ENCODE measurements around the gene FBXL4.
A peak's percentile ranks its signal among the peaks of the same experiment; 100 is the strongest.

FBXL4 gene

DNA sequence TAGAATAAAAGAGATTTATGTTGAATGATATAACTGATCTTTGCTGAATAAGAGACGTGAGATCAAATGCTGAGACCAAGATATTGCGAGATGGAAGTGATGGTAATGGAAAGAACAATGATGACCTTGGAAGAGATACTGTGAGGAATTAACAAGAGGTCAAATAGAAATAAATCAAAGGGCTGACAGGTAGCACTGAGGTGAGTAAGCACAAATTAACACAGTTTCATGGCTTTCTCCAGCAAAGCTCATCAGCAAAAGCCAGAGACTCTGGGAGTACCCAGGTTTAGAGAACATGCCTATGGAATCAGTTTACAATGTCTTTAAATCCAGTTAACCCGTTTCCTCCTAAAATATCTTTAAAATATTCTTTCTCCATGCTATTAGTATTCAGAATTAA, 60.1 kb downstream of the FBXL4 start:
- Mint-ChIP-seq H3K4me3 (no peak overlapping the region), H3K9me3 (no peaks in the 10 kb centered on the region), H3K27me3 (no peaks in the 10 kb centered on the region), H3K4me1 (ENCODE audit: low read depth) (no peaks in the 10 kb centered on the region), H3K36me3 (ENCODE audit: low read depth) (peaks cover 44% of the 10 kb centered on the region), H3K27ac (no peak overlapping the region)
- intact Hi-C loops (cut with micrococcal nuclease) = no loop called here

- Mint-ChIP-seq H3K27ac (no peak overlapping the region), H3K4me1 (ENCODE audit: low read depth) (no peaks in the 10 kb centered on the region), H3K27me3 (no peaks in the 10 kb centered on the region), H3K36me3 (ENCODE audit: low read depth) (peaks cover 41% of the 10 kb centered on the region), H3K9me3 (no peaks in the 10 kb centered on the region), H3K4me3 (no peak overlapping the region)
- intact Hi-C loops (cut with micrococcal nuclease) = no loop called here
Measured at GRCh38 chr6:98885330-98885729, 62.4 kb downstream of the FBXL4 start.

GRCh38 chr6:98880486-98880885, 67.3 kb downstream of the FBXL4 start:
- Mint-ChIP-seq H3K4me3 (no peak overlapping the region), H3K27ac (no peak overlapping the region), H3K27me3 (no peaks in the 10 kb centered on the region), H3K36me3 (ENCODE audit: low read depth) (peaks cover 46% of the 10 kb centered on the region), H3K4me1 (ENCODE audit: low read depth) (no peaks in the 10 kb centered on the region), H3K9me3 (no peaks in the 10 kb centered on the region)
- intact Hi-C loops (cut with micrococcal nuclease) = no loop called here

GRCh38 chr6:98877250-98877649, 70.5 kb downstream of the FBXL4 start:
- intact Hi-C loops (cut with micrococcal nuclease) = no loop called here
- Mint-ChIP-seq H3K27ac (no peak overlapping the region), H3K4me1 (ENCODE audit: low read depth) (no peaks in the 10 kb centered on the region), H3K27me3 (no peaks in the 10 kb centered on the region), H3K9me3 (no peaks in the 10 kb centered on the region), H3K36me3 (ENCODE audit: low read depth) (peaks cover 32% of the 10 kb centered on the region), H3K4me3 (no peak overlapping the region)

DNA sequence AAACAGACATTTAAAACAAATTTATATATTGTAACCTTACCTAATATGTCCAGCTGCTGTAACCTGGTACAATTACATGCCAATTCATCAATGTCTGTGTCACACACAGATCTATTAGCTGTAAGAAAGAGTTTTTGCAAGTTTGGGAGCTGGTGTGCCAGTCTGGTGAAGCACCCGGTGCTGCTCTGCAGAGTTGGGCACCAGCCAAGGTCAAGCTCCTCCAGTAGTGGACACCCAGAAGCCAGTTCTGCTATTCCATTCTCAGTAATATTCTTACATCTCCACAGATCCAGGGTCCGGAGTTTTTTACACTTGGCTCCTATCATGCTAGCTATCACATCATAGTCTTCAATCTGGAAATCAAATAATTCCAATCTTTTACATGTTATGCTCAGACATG, 72.4 kb downstream of the FBXL4 start:
- no peaks in the 10 kb centered on the region for H3K4me1 Mint-ChIP-seq (ENCODE audit: low read depth)
- H3K27ac Mint-ChIP-seq = no peak overlapping the region
- intact Hi-C loops (cut with micrococcal nuclease) = no loop called here
- H3K36me3 Mint-ChIP-seq (ENCODE audit: low read depth) = peaks cover 26% of the 10 kb centered on the region
- H3K27me3 Mint-ChIP-seq = no peaks in the 10 kb centered on the region
- H3K4me3 Mint-ChIP-seq = no peak overlapping the region
- no peaks in the 10 kb centered on the region for H3K9me3 Mint-ChIP-seq

GRCh38 chr6:98871821-98872220, 75.9 kb downstream of the FBXL4 start:
- H3K4me1 Mint-ChIP-seq (ENCODE audit: low read depth) = no peaks in the 10 kb centered on the region
- no peaks in the 10 kb centered on the region for H3K27me3 Mint-ChIP-seq
- peaks cover 14% of the 10 kb centered on the region for H3K36me3 Mint-ChIP-seq (ENCODE audit: low read depth)
- H3K4me3 Mint-ChIP-seq = no peak overlapping the region
- no peak overlapping the region for H3K27ac Mint-ChIP-seq
- intact Hi-C loops (cut with micrococcal nuclease) = no loop called here
- H3K9me3 Mint-ChIP-seq = no peaks in the 10 kb centered on the region

DNA sequence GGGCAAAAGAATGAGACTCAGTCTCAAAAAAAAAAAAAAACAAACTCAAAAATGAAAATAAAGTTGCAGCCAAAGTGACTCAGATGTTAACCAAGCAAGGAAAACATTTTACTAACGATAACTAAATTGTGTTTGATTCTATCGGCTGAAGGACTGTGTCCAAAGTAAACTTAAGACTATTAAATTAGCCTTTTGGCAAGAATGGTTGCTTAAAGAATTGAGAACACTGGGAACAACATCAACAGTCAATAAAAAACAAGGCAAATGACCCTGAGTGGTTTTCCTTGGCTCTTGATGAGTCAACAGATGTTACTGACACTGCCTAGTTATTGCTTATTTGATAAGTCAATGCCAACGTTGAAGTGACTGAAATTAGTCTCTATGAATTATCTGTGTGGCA, 76.7 kb downstream of the FBXL4 start:
- no peak overlapping the region for H3K27ac Mint-ChIP-seq
- H3K36me3 Mint-ChIP-seq (ENCODE audit: low read depth) = peaks cover 14% of the 10 kb centered on the region
- H3K4me3 Mint-ChIP-seq = no peak overlapping the region
- no peaks in the 10 kb centered on the region for H3K9me3 Mint-ChIP-seq
- no peaks in the 10 kb centered on the region for H3K4me1 Mint-ChIP-seq (ENCODE audit: low read depth)
- intact Hi-C loops (cut with micrococcal nuclease) = no loop called here
- H3K27me3 Mint-ChIP-seq = no peaks in the 10 kb centered on the region

GRCh38 chr6:98864497-98864896, 83.2 kb downstream of the FBXL4 start:
- Mint-ChIP-seq H3K27ac (no peak overlapping the region), H3K9me3 (no peaks in the 10 kb centered on the region), H3K27me3 (no peaks in the 10 kb centered on the region), H3K4me1 (ENCODE audit: low read depth) (no peaks in the 10 kb centered on the region), H3K36me3 (ENCODE audit: low read depth) (peaks cover 7% of the 10 kb centered on the region), H3K4me3 (no peak overlapping the region)
- intact Hi-C loops (cut with micrococcal nuclease) = no loop called here

GRCh38 chr6:98848539-98849242, 99.1 kb downstream of the FBXL4 start:
- H3K4me1 Mint-ChIP-seq (ENCODE audit: low read depth) = peaks cover 25% of the 10 kb centered on the region
- no peaks in the 10 kb centered on the region for H3K36me3 Mint-ChIP-seq (ENCODE audit: low read depth)
- H3K27me3 Mint-ChIP-seq = peaks cover 83% of the 10 kb centered on the region
- intact Hi-C loops (cut with micrococcal nuclease) = loop anchor here (5.0 kb wide), 2 partner anchors 1661 to 1781 kb away; no protein-coding TSS in a partner anchor
- peak overlapping the region; percentile 56 for H3K4me3 Mint-ChIP-seq
- no peak overlapping the region for H3K27ac Mint-ChIP-seq
- H3K9me3 Mint-ChIP-seq = no peaks in the 10 kb centered on the region

DNA sequence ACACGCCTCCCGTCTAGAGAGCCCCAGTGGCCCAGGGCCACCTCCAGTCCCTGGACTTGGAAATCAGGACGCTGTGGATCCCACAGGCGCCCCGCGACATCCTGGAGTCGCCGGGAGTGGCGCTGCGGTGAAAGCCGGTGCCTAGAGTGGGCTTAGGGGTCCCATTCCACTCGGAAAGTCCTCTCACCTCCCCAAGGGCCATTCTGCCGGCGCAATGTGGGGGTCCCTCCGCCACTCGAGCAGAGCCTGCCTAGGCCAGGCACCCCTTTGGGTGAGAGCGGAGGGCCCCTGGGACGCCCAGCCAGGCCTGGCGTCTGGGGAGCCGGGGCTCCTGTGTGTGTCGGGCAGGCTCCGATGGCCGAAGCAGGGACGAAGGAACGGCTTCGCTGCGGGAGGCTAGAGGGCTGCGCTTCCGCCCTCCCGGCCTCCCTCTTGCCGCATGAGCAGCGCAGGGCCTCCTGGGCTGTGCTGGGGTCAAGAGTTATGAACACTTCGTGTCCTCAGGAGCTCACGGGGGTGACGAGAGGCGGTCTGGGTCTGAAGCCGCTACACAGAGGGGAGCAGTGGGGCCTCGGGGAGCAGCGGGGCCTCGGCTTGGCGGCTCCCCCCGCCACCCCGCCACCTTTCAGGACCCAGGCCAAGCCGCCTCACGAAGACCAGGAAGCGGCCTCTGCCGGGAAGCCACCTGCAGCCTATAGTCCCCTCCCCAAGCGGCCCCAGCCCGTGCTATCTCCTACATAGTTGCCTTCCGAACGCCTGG, 99.8 kb downstream of the FBXL4 start:
- Mint-ChIP-seq H3K4me1 (ENCODE audit: low read depth) (peaks cover 29% of the 10 kb centered on the region), H3K27me3 (peaks cover 90% of the 10 kb centered on the region), H3K9me3 (no peaks in the 10 kb centered on the region), H3K4me3 (peak overlapping the region; percentile 56), H3K36me3 (ENCODE audit: low read depth) (no peaks in the 10 kb centered on the region), H3K27ac (no peak overlapping the region)
- intact Hi-C loops (cut with micrococcal nuclease) = loop anchor here (5.0 kb wide), 2 partner anchors 1661 to 1781 kb away; no protein-coding TSS in a partner anchor

DNA sequence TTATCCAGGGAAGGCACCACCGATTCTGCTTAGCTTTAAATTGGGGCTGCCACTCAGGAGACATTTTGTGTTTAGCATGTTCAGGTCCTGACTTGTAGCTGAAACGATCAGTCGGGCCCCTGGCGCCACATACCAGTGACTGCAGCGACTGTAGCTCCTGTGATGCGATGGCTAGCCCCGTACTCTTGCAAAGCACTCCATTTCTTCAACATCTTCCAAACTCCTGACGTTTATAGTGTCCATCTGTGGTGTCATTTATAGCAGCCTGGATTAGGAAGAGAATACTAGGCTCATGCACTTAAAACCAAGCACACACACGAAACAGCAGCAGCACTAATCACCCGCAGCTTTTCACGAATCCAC, 100.3 kb downstream of the FBXL4 start:
- H3K27me3 Mint-ChIP-seq = peaks cover 93% of the 10 kb centered on the region
- no peaks in the 10 kb centered on the region for H3K36me3 Mint-ChIP-seq (ENCODE audit: low read depth)
- H3K4me1 Mint-ChIP-seq (ENCODE audit: low read depth) = peaks cover 29% of the 10 kb centered on the region
- H3K27ac Mint-ChIP-seq = no peak overlapping the region
- intact Hi-C loops (cut with micrococcal nuclease) = loop anchor here (5.0 kb wide), 2 partner anchors 1660 to 1780 kb away; no protein-coding TSS in a partner anchor
- H3K9me3 Mint-ChIP-seq = no peaks in the 10 kb centered on the region
- no peak overlapping the region for H3K4me3 Mint-ChIP-seq

DNA sequence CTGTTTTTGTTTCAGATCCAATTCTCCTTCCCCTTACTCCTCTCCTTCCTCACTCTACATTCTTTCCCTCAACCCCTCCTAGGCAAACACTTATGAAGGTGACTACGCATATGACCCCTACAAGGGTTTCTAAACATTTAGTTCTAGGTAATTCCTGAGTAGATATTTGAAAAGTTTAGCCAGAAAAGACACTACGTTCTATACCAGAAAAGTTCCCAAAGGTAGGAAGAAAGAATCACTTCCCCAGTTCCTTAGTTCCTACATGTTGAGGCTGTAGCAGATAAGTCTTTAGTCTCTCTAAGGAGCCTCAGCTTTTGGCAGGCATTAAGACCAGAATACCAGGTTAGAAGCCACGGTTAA, 101.7 kb downstream of the FBXL4 start:
- H3K36me3 Mint-ChIP-seq (ENCODE audit: low read depth) = no peaks in the 10 kb centered on the region
- H3K4me1 Mint-ChIP-seq (ENCODE audit: low read depth) = peaks cover 29% of the 10 kb centered on the region
- H3K27ac Mint-ChIP-seq = no peak overlapping the region
- no peak overlapping the region for H3K4me3 Mint-ChIP-seq
- peaks cover 94% of the 10 kb centered on the region for H3K27me3 Mint-ChIP-seq
- intact Hi-C loops (cut with micrococcal nuclease) = loop anchor here (5.0 kb wide), 2 partner anchors 1659 to 1779 kb away; no protein-coding TSS in a partner anchor
- no peaks in the 10 kb centered on the region for H3K9me3 Mint-ChIP-seq

GRCh38 chr6:98845211-98846020, 102.3 kb downstream of the FBXL4 start:
- Mint-ChIP-seq H3K36me3 (ENCODE audit: low read depth) (no peaks in the 10 kb centered on the region), H3K27ac (no peak overlapping the region), H3K9me3 (no peaks in the 10 kb centered on the region), H3K27me3 (peaks cover 95% of the 10 kb centered on the region), H3K4me1 (ENCODE audit: low read depth) (peaks cover 29% of the 10 kb centered on the region), H3K4me3 (peak overlapping the region; percentile 35)
- intact Hi-C loops (cut with micrococcal nuclease) = loop anchor here (1.0 to 5.0 kb wide), 4 partner anchors 274 to 1778 kb away; no protein-coding TSS in a partner anchor

All from dendritic cell treated with granulocyte-macrophage colony-stimulating factor and Interleukin-4, amounts not matched to agents 40 ng/mL and 50 ng/mL, for 4 days (primary cell).